OCI-LY3 (cell line): ENCODE results near the gene EDRF1.

Experiments used
- CTCF ChIP-seq: fragments of 200-600, 300-600 bp; sonication (generic); IDR thresholded peaks from 2 replicates; pipeline ENCODE4 v1.5.1; 2014; ENCODE audit warnings: antibody characterized with exemption, low read length, low read depth
- EZH2phosphoT487 ChIP-seq: fragments of 200-600 bp; shearing (Covaris generic); IDR thresholded peaks from 2 replicates; pipeline ENCODE4 v1.6.1; 2018; ENCODE audit warnings: antibody characterized with exemption, mixed run types, low read depth

- TF ChIP-seq EZH2phosphoT487 (no peak), CTCF (no peak)
Measured at GRCh38 chr10:125683821-125684220, 35.7 kb upstream of the EDRF1 start.
